Fibroblast of villous mesenchyme (primary cell): ENCODE results near the gene ZKSCAN2. TPM values are rescaled to one million over a fixed set of nuclear protein-coding genes. Genes with fewer than 3 reads are reported as not detected.

Experiments used
- DNase-seq: peaks from one replicate; pipeline ENCODE4 v3.0.0-alpha.2; 2010; ENCODE audit warnings: low read depth
- H3K4me3 ChIP-seq: 2 replicates; pipeline ENCODE4 v1.5.1; 2011; ENCODE audit warnings: low read depth, mild to moderate bottlenecking, low read length
- CTCF ChIP-seq: IDR thresholded peaks from 2 replicates; pipeline ENCODE4 v1.5.1; 2012; ENCODE audit warnings: low read depth, mild to moderate bottlenecking, low read length; ENCODE audit not compliant: insufficient read depth
- total RNA-seq: library from RNA; depleted of rRNA; stranded (reverse); fragments of >200 nt; gene quantifications from 2 replicates; pipeline ENCODE4 v1.2.3, GENCODE V29; 2012

ZKSCAN2 gene
- total RNA-seq, 1 donor = 6.0 TPM

- no peak for TF ChIP-seq CTCF
- no peak overlapping the region for H3K4me3 ChIP-seq
- DNase-seq = no peak
Observed at GRCh38 chr16:25194273-25194878, 63.3 kb downstream of the ZKSCAN2 start.

- no peak for TF ChIP-seq CTCF
- peak; percentile 59 for DNase-seq
- no peak overlapping the region for H3K4me3 ChIP-seq
Observed at GRCh38 chr16:25192096-25192495, 65.5 kb downstream of the ZKSCAN2 start.

- no peak overlapping the region for H3K4me3 ChIP-seq
- no peak for DNase-seq
- no peak for TF ChIP-seq CTCF
Observed at GRCh38 chr16:25189305-25189704, 68.3 kb downstream of the ZKSCAN2 start.

GRCh38 chr16:25187491-25187795 is 70.2 kb downstream of the ZKSCAN2 start:
- no peak for DNase-seq
- no peak overlapping the region for H3K4me3 ChIP-seq
- TF ChIP-seq CTCF = no peak

Other genes starting within 250 kb of the ZKSCAN2 start
- gene ARHGAP17, start 242.5 kb downstream of the ZKSCAN2 start, total RNA-seq = 32.5 and 36.7 TPM in 2 replicates
- gene LCMT1, start 146.1 kb downstream of the ZKSCAN2 start, total RNA-seq = 25.4 and 30.2 TPM in 2 replicates
- gene AQP8, start 40.9 kb downstream of the ZKSCAN2 start, total RNA-seq = not detected in 2 replicates